ENCODE results near the gene VAV2. TPM values are rescaled to one million over a fixed set of nuclear protein-coding genes. Genes with fewer than 3 reads are reported as not detected.

VAV2 gene
- total RNA-seq, 1 experiment from 2014 or later: 3.5 TPM

DNA sequence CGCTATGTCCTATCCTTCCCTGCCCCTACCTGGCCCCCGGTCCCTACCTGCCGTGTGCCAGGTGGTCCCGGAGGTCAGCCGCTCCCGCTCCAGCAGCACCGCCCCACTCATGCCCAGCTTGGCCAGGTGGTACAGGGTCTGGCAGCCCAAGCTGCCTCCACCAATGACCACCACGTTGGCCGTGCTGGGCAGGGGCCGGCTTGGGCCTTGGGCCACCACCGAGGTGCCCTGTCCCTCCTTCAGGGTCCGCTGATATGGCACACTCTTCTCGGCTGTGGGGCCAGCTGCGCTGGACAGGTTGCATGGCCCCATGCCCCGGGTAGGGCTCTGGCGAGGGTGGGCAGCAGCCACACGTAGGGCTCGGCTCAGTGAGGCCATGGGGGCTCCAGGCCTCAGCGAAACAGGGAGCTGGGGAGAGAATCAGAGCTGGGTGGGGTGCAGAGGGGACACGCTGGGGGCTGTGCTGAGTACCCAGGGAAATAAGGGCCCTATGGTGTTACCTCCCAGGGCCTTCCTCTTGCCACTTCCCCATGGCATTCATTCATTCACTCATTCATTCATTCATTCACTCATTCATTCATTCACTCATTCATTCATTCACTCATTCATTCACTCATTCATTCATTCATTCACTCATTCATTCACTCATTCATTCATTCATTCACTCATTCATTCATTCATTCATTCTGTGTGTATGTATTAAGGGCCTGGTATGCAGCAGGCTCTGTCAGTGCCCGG, 258.2 kb downstream of the VAV2 start:
- Histone ChIP-seq H3K4me2 (ENCODE audit: low read depth, low read length, poor library complexity, severe bottlenecking) (no peak overlapping the region), H2AFZ (ENCODE audit: low read length) (no peak overlapping the region), H3K27ac (ENCODE audit: low read length) (no peak overlapping the region), H3K36me3 (ENCODE audit: insufficient read depth, low read length) (no peaks in the 10 kb centered on the region), H4K20me1 (ENCODE audit: insufficient read depth, low read depth, low read length) (no peaks in the 10 kb centered on the region), H3K27me3 (ENCODE audit: low read length) (no peaks in the 10 kb centered on the region), H3K9ac (ENCODE audit: low read length) (no peak overlapping the region), H3K9me3 (ENCODE audit: low read length) (no peaks in the 10 kb centered on the region), H3K79me2 (ENCODE audit: low read length) (no peaks in the 10 kb centered on the region), H3K4me1 (ENCODE audit: low read length) (peaks cover 4% of the 10 kb centered on the region; the same call in 1 of the 2 replicates), H3K9me2 (replicated peaks; ENCODE audit: insufficient read depth, low read length) (no peaks in the 10 kb centered on the region), H3K4me3 (ENCODE audit: low read length) (no peak overlapping the region)
- no peak for DNase-seq

DNA sequence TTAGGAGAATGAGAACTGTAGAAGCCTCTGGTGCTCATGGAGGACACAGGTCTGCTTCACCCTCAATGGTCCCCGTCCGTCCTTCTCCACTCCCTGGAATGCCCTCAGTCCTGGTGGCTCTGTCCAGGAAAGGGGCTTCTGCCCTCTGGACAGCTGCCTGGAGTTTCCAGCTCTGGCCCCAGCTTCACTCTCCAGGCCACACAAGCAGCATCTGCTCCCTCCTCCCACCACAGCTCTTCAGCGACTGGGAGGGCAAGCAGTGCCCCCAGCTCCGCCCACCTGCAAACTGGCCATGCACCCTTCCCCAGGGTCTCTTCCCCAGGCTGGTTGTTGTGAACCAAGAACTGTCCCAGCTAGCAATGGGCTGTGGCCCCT, 258.7 kb downstream of the VAV2 start:
- no peak overlapping the region for H2AFZ ChIP-seq (ENCODE audit: low read length)
- no peaks in the 10 kb centered on the region for H3K27me3 ChIP-seq (ENCODE audit: low read length)
- H3K9me2 ChIP-seq (replicated peaks; ENCODE audit: insufficient read depth, low read length): no peaks in the 10 kb centered on the region
- H4K20me1 ChIP-seq (ENCODE audit: insufficient read depth, low read depth, low read length): no peaks in the 10 kb centered on the region
- no peaks in the 10 kb centered on the region for H3K79me2 ChIP-seq (ENCODE audit: low read length)
- H3K4me3 ChIP-seq (ENCODE audit: low read length): no peak overlapping the region
- no peaks in the 10 kb centered on the region for H3K36me3 ChIP-seq (ENCODE audit: insufficient read depth, low read length)
- peaks cover 4% of the 10 kb centered on the region; the same call in 1 of the 2 replicates for H3K4me1 ChIP-seq (ENCODE audit: low read length)
- DNase-seq: no peak
- no peak overlapping the region for H3K27ac ChIP-seq (ENCODE audit: low read length)
- no peak overlapping the region for H3K4me2 ChIP-seq (ENCODE audit: low read depth, low read length, poor library complexity, severe bottlenecking)
- no peaks in the 10 kb centered on the region for H3K9me3 ChIP-seq (ENCODE audit: low read length)
- H3K9ac ChIP-seq (ENCODE audit: low read length): no peak overlapping the region

DNA sequence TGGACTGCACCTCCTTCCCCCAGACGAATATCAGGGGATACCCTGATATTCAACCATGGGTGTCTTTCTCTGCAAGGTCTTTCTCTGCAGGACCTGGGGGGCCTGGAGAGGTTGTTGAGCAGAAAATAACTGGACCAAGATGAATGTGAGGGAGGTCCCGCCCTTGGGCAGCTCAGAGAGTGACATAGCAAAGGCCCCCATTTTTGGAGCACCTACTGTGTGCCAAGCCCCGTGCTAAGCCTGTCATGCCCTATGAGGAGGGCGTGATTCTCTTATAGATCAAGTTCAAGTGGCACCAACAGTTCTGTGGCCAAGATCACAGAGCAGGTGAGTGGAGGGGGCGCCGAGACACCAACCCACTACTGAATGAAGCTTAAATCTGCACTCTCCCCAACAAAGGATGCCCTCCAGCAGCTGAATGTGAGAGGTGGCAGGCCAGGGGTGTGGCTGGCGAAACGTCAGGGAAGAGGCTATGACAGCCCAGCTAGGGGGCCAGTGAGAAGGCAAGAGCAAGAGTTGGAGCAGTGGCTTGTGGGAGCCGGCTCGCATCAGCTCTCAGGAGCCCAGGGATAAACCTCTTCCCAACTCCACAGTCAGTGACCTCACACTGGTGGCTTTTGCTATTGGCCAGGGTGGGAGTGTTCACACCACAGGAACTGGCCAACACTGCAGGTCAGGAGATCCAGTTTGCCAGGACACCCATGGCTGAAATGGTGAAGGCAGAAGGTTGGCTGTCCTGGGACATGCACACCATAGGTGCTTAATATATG, 259.3 kb downstream of the VAV2 start:
- H3K36me3 ChIP-seq (ENCODE audit: insufficient read depth, low read length): no peaks in the 10 kb centered on the region
- H4K20me1 ChIP-seq (ENCODE audit: insufficient read depth, low read depth, low read length): no peaks in the 10 kb centered on the region
- DNase-seq: no peak
- no peak overlapping the region for H3K4me3 ChIP-seq (ENCODE audit: low read length)
- H3K9ac ChIP-seq (ENCODE audit: low read length): no peak overlapping the region
- no peak overlapping the region for H3K27ac ChIP-seq (ENCODE audit: low read length)
- H3K9me3 ChIP-seq (ENCODE audit: low read length): no peaks in the 10 kb centered on the region
- H3K4me1 ChIP-seq (ENCODE audit: low read length): peaks cover 4% of the 10 kb centered on the region; the same call in 1 of the 2 replicates
- H3K4me2 ChIP-seq (ENCODE audit: low read depth, low read length, poor library complexity, severe bottlenecking): no peak overlapping the region
- no peak overlapping the region for H2AFZ ChIP-seq (ENCODE audit: low read length)
- H3K27me3 ChIP-seq (ENCODE audit: low read length): no peaks in the 10 kb centered on the region
- H3K79me2 ChIP-seq (ENCODE audit: low read length): no peaks in the 10 kb centered on the region
- H3K9me2 ChIP-seq (replicated peaks; ENCODE audit: insufficient read depth, low read length): no peaks in the 10 kb centered on the region

DNA sequence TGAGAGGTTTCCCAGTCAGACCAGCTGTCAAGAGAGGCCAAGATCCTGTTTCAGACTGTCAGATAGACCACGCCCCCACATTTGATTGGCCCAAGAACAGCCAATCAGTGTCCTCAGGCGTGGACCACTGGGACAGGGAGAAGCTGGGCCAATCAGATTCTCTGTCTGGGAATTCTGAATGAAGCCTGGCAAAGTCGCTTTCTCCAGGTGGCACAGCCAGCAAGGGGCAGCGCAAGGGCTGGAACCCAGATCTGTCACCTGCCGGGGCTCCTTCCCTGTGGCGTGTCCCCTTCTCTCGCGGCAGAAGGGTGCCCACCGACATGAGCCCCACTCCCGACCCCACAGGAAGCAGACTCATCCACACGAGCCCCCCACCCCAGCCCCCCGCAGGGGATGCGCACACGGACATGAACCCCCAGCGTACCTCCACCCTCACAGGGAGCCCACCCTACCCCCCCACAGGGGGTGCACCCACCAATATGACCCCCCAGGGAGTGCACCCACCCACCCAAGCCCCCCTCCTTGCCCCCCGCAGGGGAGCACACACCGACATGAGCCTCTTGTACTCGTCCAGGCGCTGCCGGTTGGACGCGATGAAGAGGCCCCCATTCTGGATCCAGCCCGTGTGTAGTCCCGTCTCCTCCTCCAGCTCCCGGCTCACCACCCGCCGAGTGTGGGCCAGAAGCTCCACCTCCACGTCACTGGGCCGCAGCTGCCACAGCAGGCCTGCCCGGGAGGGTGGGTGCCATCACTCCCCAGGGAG, 260.1 kb downstream of the VAV2 start:
- peak; percentile 83 for DNase-seq
- no peaks in the 10 kb centered on the region for H3K79me2 ChIP-seq (ENCODE audit: low read length)
- H2AFZ ChIP-seq (ENCODE audit: low read length): no peak overlapping the region
- H3K4me1 ChIP-seq (ENCODE audit: low read length): peaks cover 4% of the 10 kb centered on the region; the same call in 1 of the 2 replicates
- H3K36me3 ChIP-seq (ENCODE audit: insufficient read depth, low read length): no peaks in the 10 kb centered on the region
- H3K27ac ChIP-seq (ENCODE audit: low read length): no peak overlapping the region
- H3K4me2 ChIP-seq (ENCODE audit: low read depth, low read length, poor library complexity, severe bottlenecking): no peak overlapping the region
- no peaks in the 10 kb centered on the region for H4K20me1 ChIP-seq (ENCODE audit: insufficient read depth, low read depth, low read length)
- H3K4me3 ChIP-seq (ENCODE audit: low read length): no peak overlapping the region
- H3K27me3 ChIP-seq (ENCODE audit: low read length): no peaks in the 10 kb centered on the region
- H3K9me3 ChIP-seq (ENCODE audit: low read length): no peaks in the 10 kb centered on the region
- H3K9ac ChIP-seq (ENCODE audit: low read length): no peak overlapping the region
- H3K9me2 ChIP-seq (replicated peaks; ENCODE audit: insufficient read depth, low read length): no peaks in the 10 kb centered on the region

DNA sequence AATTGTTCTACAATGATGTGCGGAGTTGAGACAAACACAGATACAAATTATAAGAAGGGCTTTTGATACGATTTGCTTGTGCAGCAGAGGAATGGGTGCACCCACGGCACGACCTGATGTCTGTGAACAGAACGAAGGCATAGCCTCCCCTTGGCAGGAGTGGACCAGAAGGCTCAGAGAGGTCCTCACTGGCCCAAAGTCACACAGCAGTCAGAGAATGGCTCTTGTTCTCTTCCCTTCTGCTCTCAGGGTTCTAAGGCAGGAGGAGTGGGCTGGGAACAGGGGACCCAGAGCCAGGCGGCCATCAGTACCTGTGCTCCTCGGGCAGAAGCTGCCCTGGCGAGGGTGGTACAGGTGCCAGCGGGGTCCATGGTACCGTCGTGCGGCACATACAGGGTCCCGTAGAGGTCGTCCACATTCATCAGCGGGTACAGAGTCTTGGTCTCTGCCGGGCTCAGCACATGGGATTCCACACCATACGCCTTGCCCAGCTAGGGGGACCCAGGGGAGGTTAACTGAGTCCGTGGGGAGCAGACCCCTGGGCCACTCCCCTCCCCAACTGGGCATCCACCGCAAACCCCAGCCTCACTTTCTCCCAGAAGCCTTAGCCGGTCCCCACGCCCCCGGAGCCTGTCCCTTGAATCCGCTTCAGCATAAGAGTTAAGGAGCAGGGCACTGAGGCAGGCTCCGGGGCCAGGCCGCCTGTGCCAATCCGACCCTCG, 261.0 kb downstream of the VAV2 start:
- H4K20me1 ChIP-seq (ENCODE audit: insufficient read depth, low read depth, low read length): no peaks in the 10 kb centered on the region
- no peaks in the 10 kb centered on the region for H3K9me3 ChIP-seq (ENCODE audit: low read length)
- no peak overlapping the region for H3K27ac ChIP-seq (ENCODE audit: low read length)
- H3K9ac ChIP-seq (ENCODE audit: low read length): no peak overlapping the region
- H3K4me3 ChIP-seq (ENCODE audit: low read length): no peak overlapping the region
- H3K4me1 ChIP-seq (ENCODE audit: low read length): peaks cover 4% of the 10 kb centered on the region; the same call in 1 of the 2 replicates
- DNase-seq: no peak
- H3K9me2 ChIP-seq (replicated peaks; ENCODE audit: insufficient read depth, low read length): no peaks in the 10 kb centered on the region
- H3K36me3 ChIP-seq (ENCODE audit: insufficient read depth, low read length): no peaks in the 10 kb centered on the region
- no peak overlapping the region for H2AFZ ChIP-seq (ENCODE audit: low read length)
- H3K4me2 ChIP-seq (ENCODE audit: low read depth, low read length, poor library complexity, severe bottlenecking): no peak overlapping the region
- no peaks in the 10 kb centered on the region for H3K27me3 ChIP-seq (ENCODE audit: low read length)
- no peaks in the 10 kb centered on the region for H3K79me2 ChIP-seq (ENCODE audit: low read length)

DNA sequence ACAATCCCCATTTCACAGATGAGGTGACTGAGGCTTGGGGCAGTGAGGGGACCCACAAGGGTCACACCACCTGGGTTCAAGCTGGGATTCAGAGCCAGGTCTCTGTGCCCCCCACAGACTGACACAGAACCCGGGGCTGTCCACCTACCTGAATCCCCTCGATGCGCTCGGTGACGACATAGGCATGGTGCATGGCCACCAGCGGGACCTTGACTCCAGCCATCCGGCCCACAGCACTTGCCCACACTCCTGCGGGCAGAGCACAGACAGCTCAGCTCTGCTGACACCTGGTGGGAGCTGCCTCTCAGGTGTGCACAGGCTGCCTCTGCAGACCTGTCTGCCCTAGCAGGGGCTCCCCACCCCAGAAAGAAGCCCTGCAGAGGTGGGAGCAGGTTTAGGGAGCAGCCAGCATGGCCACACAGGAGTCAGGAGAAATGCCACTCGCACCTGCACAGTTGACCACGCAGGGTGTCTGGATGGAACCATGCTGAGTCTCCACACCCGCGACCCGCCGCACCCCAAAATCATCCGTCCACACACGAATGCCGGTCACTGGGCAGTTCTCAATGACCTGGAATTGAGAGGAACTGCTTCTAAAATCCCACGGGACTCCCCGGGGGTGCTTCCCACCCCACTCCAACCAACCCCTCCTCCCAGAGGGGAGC, 262.4 kb downstream of the VAV2 start:
- no peaks in the 10 kb centered on the region for H3K36me3 ChIP-seq (ENCODE audit: insufficient read depth, low read length)
- no peaks in the 10 kb centered on the region for H4K20me1 ChIP-seq (ENCODE audit: insufficient read depth, low read depth, low read length)
- no peaks in the 10 kb centered on the region for H3K27me3 ChIP-seq (ENCODE audit: low read length)
- no peak overlapping the region for H2AFZ ChIP-seq (ENCODE audit: low read length)
- H3K9me2 ChIP-seq (replicated peaks; ENCODE audit: insufficient read depth, low read length): no peaks in the 10 kb centered on the region
- no peaks in the 10 kb centered on the region for H3K9me3 ChIP-seq (ENCODE audit: low read length)
- H3K27ac ChIP-seq (ENCODE audit: low read length): no peak overlapping the region
- H3K4me1 ChIP-seq (ENCODE audit: low read length): no peaks in the 10 kb centered on the region
- no peak overlapping the region for H3K4me3 ChIP-seq (ENCODE audit: low read length)
- DNase-seq: no peak
- H3K4me2 ChIP-seq (ENCODE audit: low read depth, low read length, poor library complexity, severe bottlenecking): no peak overlapping the region
- H3K9ac ChIP-seq (ENCODE audit: low read length): no peak overlapping the region
- no peaks in the 10 kb centered on the region for H3K79me2 ChIP-seq (ENCODE audit: low read length)

DNA sequence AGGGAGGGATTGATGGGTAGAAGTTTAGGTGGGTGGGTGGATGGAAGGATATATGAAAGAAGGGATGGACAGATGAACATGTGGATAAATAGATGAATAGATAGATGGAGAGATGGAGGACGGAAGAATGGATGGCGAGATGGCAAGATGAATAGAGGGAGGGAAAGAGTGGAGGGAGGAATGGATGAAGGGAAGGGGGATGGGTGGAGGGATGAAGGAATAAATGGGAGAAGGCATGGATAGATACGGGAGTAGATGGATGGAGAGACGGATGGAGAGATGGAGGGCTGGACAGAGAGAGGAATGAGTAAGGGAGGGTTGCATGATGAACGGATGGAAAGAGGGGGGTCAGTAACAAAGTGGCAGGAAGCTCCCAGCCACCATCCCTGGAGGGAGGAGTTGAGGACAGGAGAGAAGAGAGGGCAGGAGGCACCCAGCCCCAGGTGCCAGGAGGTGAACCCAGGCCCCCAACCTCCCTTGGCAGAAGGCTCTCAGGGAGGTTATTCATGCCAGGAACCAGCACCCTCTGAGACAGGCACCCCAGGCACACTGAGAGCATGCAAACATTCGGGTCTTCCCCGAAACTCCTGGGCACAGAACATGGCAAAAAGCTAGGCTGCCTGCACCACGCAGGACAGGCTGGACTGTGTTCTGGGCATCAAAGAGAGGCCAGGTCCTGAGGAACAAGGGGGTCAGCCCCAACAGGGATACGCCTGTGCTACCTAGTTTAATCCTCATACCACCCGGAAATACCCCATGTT, 263.1 kb downstream of the VAV2 start:
- Histone ChIP-seq H2AFZ (ENCODE audit: low read length) (no peak overlapping the region), H3K27ac (ENCODE audit: low read length) (no peak overlapping the region), H3K36me3 (ENCODE audit: insufficient read depth, low read length) (no peaks in the 10 kb centered on the region), H3K4me1 (ENCODE audit: low read length) (no peaks in the 10 kb centered on the region), H3K9me3 (ENCODE audit: low read length) (no peaks in the 10 kb centered on the region), H3K9ac (ENCODE audit: low read length) (no peak overlapping the region), H3K4me3 (ENCODE audit: low read length) (no peak overlapping the region), H3K9me2 (replicated peaks; ENCODE audit: insufficient read depth, low read length) (no peaks in the 10 kb centered on the region), H3K79me2 (ENCODE audit: low read length) (no peaks in the 10 kb centered on the region), H4K20me1 (ENCODE audit: insufficient read depth, low read depth, low read length) (no peaks in the 10 kb centered on the region), H3K27me3 (ENCODE audit: low read length) (no peaks in the 10 kb centered on the region), H3K4me2 (ENCODE audit: low read depth, low read length, poor library complexity, severe bottlenecking) (no peak overlapping the region)
- no peak for DNase-seq

Data from Karpas-422 (cell line).